Measurements from ENCODE around the gene YY1.
"Not testable (repeated sequence)": the region's sequence is repeated elsewhere in the genome, so short reads cannot be mapped to it uniquely, and the experiment has no call there.

YY1 gene

DNA sequence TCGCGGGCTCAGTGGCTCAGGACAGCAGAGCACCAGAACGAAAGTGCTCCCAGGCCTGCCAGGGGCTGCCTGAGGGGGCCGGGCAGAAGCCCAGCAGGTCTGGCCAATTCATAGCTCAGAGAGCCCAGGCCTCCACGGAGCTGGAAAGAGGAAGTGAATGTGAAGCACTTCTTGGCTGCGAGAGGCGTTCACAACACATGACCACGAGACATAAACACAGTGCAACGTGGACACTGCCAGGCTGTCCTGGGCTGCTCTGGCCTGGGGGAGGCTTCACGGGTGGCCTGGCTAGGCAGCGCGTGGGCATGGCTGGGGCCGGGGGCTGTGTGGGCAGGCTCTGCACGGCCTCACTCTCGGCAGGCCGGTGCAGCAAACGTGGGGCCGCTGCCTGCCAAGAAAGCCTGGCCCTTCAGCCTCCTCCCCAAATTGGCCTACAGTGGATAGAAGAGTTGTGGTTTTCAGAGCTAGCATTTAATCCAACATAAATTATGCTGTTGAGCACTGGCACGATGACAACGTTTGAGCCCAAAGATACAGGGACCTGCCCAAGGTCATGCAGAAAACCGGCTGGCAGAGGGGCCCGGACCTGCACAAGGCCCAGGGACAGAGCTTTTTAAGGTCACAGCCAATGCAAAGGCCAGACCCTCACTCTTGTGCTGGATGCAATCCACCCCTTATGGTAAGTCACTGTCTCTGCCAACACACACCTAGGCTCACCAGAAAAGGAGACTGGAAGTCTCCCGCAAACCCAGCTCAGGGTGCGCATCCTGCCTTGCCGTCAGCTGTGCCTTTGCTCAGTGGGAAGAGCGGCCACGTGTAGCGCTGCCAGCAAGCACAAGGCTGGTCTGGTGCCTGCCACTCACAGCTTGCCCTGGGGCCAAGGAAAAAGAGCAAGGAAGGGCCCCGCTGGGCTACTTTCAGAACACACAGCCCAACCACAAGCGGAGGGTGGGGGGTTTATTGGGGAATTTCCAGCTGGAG lies 58.7 kb downstream of the YY1 start:
- DNase-seq: no peak

DNA sequence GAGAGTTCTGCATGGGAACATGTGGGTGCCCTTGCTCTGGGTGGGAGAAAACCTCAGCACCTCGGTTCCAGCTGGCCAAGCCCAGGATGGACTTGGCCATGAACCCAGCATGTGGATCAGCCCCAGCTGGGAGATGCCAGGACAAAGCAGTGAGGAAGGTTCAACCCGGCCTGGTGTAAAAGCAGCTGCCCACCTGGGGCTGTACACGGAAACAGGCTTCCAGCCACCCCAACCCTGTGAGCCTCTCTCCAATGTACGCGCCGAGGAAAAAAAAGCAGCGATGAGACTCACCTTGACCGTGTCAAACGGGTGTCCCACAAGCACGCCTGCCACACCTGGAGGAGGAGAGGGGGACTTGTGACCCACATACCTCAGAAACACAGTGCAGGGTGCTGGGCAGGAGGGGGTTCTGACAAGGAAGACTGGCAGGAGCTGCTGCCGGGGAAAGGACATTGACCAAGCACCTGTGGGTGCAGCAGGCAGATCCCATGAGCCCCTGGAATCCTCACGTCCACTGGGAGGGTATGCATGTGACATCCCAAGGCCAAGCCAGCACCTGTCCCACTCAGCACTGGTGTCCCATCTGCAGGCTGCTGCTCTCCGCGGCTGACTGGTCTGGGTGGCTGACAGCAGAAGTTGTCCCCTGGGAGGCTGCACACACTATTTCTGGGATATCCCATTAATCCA lies 59.8 kb downstream of the YY1 start:
- DNase-seq: no peak

GRCh38 chr14:100299238-100299560 lies 60.3 kb downstream of the YY1 start:
- no peak for DNase-seq

GRCh38 chr14:100302616-100303015 lies 63.7 kb downstream of the YY1 start:
- DNase-seq: no peak

DNA sequence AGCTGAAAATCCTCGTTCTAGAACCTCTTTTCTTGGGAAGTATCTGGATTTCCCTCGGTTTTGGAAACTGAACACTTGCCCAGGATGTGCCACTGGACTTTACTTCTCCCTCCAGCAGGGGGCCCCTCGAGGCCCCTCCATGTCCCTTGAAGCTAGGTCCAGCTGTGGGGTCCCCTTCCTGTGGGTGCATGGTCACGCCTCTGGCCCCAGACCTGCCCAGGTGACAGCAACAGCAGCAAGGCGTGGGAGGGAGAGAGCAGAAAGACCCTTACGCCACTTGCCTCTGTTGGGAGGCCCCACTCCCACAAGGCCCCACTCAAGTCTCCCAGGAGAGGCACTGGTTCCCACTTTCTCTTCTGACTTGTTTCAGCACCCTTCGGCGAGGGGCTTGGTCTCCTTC lies 64.2 kb downstream of the YY1 start:
- DNase-seq: no peak

- DNase-seq: no peak
Measured at GRCh38 chr14:100303925-100304324, 65.0 kb downstream of the YY1 start.

DNA sequence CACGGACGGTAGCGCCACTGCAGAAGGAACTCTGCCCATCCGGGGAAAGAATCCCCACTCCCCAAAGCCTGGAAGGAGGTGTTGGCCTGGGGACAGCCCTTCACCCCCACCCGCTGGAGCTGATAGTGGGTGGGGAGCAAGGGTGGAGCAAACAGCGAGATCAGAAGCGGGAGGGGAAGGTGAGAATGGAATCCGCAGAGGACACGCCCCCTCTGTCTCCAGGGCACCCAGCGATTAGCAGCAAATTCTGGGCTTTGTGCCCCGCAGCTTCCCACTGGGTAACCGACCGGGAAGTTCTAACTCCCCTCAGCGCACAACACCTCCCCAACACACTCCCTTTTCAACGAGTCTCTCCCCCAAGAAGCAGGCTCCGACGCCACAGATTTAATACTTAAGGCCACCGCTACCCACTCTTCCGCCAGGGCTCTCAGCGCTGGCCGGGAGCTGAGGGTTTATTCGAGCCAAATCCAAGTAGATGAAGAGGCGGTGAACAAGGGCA lies 65.9 kb downstream of the YY1 start:
- no peak for DNase-seq

- no peak for DNase-seq
Measured at GRCh38 chr14:100305324-100306100, 66.6 kb downstream of the YY1 start.

DNA sequence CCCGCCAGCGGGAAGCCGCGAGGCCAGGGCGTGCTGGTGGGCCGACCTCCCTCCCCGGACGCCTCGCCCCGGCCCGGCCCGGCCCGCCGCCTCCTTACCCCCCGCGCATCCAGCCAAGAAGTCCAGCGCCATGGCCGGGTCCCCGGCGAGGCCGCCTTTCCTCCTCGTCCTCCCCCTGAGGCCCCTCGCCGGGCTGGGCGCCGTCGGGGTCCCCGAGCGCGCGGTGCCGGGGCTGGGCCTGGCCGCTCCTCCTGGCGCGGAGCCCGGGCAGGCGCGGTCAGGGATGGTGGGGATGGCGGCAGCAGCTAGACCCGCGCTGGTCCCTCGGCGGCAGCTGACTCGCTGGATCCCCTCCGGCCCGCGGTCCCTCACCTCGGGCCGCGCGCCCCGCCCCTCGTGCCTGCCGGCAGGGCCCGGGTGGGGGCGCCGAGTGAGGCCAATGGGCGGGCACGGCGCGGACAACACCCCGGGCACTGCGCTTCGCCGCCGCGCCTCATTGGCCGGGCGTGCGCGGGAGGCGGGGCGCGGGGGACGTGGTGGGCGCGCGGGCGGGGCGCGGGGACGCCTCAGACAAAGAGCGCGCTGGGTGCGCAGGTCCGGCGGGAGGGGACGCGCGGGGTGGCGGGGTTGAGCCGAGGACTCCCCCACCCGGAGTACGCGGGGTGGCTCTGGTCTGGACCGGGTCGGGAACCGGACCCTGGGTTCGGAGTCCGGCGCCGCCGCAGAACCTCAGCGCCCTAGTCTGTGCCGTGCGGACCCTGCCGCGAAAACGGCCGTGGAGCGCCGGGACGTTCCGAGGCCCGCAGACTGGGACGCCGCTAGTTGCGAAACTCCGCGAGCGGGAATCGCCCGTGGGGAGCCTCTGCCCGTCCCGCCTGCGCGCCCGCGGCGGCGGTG lies 67.4 kb downstream of the YY1 start, which contains the start of gene SLC25A29:
TSS of gene SLC25A29 (minus strand) at position 344 of the 897 bp plus-strand sequence. CDS start at position 132, 212 bp downstream.
- DNase-seq: peak; percentile 11

GRCh38 chr14:100306998-100307765 lies 68.2 kb downstream of the YY1 start:
- no peak for DNase-seq

GRCh38 chr14:100307766-100308426 lies 69.0 kb downstream of the YY1 start:
- DNase-seq: no peak

DNA sequence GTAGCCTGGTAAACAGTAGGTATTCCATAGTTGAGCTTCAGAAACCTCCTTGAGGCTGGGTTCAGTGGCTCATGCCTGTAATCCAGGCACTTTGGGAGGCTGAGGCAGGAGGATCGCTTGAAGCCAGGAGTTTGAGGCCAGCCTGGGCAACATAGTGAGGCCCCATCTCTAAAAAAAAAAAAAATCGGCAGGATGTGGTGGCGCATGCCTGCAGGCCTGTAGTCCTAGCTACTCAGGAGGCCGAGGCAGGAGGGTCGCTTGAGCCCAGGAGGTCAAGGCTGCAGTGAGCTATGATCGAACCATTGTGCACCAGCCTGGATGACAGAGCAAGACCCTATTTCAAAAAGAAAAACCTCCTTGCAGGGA lies 69.5 kb downstream of the YY1 start:
- DNase-seq: not testable (repeated sequence)

DNA sequence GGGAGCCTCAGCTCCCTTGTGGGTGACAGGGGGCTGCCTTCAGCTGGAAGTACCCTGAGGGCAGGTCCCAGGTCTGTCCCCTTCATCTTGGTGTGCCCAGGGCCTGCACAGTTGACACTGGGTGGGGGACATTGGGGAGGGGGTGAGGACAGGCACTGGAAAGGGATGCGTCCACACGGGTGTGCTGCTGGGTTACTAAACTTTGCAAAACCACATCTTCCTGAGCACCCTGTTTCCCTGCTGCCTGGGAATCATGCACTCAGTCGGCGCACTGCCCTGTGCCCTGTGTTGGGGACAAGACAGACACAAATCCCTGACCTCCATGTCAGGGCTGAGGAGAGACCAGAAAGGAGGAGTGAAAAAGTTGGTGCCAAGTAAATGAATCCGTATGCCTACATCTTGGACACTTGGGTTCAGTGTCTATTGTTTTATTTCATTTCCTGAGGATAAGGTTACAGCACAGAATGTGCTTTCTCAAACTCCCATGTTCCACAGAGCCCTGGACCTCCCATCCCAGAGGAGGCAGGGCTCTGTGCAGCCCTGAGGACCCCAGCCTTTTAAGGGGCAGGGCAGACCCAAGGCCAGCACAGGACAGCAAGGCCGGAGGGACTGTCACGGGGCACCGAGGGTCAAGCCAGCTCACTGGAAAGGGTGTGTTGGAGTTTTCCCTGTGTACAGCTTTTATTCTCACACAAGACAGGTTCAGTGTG lies 70.2 kb downstream of the YY1 start:
- no peak for DNase-seq

DNA sequence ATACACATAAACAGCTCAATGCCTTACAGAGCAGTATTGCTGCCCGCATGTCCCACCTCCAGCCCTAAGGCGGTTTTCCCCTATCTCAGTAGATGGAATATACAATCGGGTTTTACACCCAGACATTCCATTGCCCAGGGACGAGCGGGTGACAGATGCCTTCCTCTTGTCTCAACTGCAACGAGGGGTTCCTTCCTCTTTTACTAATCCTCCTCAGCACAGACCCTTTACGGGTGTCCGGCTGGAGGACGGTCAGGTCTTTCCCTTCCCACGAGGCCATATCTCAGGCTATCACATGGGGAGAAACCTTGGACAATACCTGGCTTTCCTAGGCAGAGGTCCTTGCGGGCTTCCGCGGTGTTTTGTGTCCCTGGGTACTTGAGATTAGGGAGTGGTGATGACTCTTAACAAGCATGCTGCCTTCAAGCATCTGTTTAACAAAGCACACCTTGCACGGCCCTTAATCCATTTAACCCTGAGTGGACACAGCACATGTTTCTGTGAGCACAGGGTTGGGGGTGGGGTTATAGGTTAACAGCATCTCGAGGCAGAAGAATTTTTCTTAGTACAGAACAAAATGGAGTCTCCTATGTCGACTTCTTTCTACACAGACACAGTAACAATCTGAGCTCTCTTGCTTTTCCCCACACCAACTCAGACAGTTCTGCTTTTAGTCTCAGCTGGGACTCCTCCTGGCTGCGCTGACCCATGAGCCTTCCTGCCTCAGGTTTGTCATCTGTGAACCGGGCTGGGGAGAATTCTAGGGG lies 73.3 kb downstream of the YY1 start:
- DNase-seq: not testable (repeated sequence)

GRCh38 chr14:100312877-100313400 lies 74.0 kb downstream of the YY1 start:
- DNase-seq: no peak

GRCh38 chr14:100313464-100314230 lies 74.7 kb downstream of the YY1 start:
- no peak for DNase-seq

DNA sequence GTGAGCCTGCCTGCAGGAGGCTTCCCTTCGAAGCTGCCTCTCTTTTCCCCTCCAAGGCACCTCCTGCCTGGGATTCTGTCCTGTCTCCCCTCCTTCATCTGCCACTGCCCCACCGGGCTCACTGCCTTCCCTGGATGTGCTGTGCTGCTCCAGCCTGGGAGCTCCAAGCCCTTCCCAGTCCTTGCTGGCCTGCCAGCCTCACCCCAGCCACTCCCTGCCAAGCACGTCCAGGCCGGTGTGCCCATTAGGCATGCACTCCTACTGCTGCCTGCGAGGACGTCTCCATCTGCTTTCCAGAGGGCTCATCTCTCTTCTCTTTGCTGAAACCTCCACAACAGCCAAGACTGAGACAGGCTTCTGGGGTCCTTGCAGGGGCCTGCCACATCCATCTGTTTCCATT lies 75.8 kb downstream of the YY1 start:
- DNase-seq: no peak

DNA sequence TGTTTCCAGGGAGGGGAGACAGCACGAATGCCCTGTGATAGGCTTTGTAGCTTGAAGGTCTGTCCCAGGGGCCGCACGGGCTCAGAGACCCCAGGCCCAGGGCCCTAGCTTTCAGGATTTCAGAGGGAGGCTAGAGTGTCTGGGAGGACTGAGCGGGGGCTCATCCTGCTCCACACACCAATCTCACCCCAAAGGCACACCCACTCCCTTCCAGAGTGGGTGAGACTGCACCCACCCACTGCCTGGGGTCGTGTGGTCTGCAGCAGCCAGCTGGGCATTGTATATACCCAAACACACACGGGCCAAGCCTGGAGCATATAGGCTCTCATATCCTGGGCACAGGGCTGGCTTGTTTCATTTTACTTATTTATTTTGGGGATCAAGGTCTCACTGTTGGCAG lies 78.4 kb downstream of the YY1 start:
- no peak for DNase-seq
